ENCODE results near the gene CCDC116. TPM values are rescaled to one million over a fixed set of nuclear protein-coding genes. Genes with fewer than 3 reads are reported as not detected.

The CCDC116 gene
- polyA plus RNA-seq, 1 experiment, result 0.06 TPM

GRCh38 chr22:21633481-21633880 lies 921 bp downstream of the CCDC116 start:
- POLR2A ChIA-PET, result no interaction called here
- CTCF ChIA-PET, result no interaction called here

GRCh38 chr22:21634081-21634480 lies 1.5 kb downstream of the CCDC116 start:
- H3K27me3 ChIP-seq (ENCODE audit: control insufficient read depth, insufficient read depth, low read length), result no peaks in the 10 kb centered on the region
- DNase-seq (ENCODE audit: low read depth, low spot score), result no peak
- ChIA-PET CTCF (no interaction called here), POLR2A (no interaction called here)
- H3K27ac ChIP-seq (ENCODE audit: low read depth, low read length), result no peak overlapping the region
- no peak overlapping the region for H3K4me3 ChIP-seq (ENCODE audit: low read depth, low read length)
- TF ChIP-seq CTCF (IDR thresholded peaks at IDR 0.05; ENCODE audit: low read depth, low read length), result no peak
- H3K9me3 ChIP-seq (ENCODE audit: control insufficient read depth, insufficient read depth, low read length), result peaks cover 3% of the 10 kb centered on the region; the same call in 1 of the 2 replicates

More at GRCh38 chr22:21633481-21633880, 921 bp downstream of the CCDC116 start:
- H3K27me3 ChIP-seq (ENCODE audit: control insufficient read depth, insufficient read depth, low read length), result no peaks in the 10 kb centered on the region
- no peak for TF ChIP-seq CTCF (IDR thresholded peaks at IDR 0.05; ENCODE audit: low read depth, low read length)
- no peak overlapping the region for H3K4me3 ChIP-seq (ENCODE audit: low read depth, low read length)
- H3K9me3 ChIP-seq (ENCODE audit: control insufficient read depth, insufficient read depth, low read length), result peaks cover 3% of the 10 kb centered on the region; the same call in 1 of the 2 replicates
- H3K27ac ChIP-seq (ENCODE audit: low read depth, low read length), result no peak overlapping the region
- DNase-seq (ENCODE audit: low read depth, low spot score), result no peak

GRCh38 chr22:21634844-21635243 lies 2.3 kb downstream of the CCDC116 start:
- CTCF ChIA-PET, result interaction anchor here (1.6 kb wide), 1 partner anchor 12 kb away, joined by 5 read pairs; no protein-coding TSS in a partner anchor
- no peak for DNase-seq (ENCODE audit: low read depth, low spot score)
- Histone ChIP-seq H3K9me3 (ENCODE audit: control insufficient read depth, insufficient read depth, low read length) (peaks cover 3% of the 10 kb centered on the region; the same call in 1 of the 2 replicates), H3K27me3 (ENCODE audit: control insufficient read depth, insufficient read depth, low read length) (no peaks in the 10 kb centered on the region), H3K27ac (ENCODE audit: low read depth, low read length) (no peak overlapping the region), H3K4me3 (ENCODE audit: low read depth, low read length) (no peak overlapping the region)
- POLR2A ChIA-PET, result no interaction called here
- no peak for TF ChIP-seq CTCF (IDR thresholded peaks at IDR 0.05; ENCODE audit: low read depth, low read length)

GRCh38 chr22:21635771-21636510 lies 3.4 kb downstream of the CCDC116 start:
- CTCF ChIA-PET, result interaction anchor here (1.6 kb wide), 1 partner anchor 11 kb away, joined by 5 read pairs; no protein-coding TSS in a partner anchor

More at GRCh38 chr22:21635771-21636510, 3.4 kb downstream of the CCDC116 start:
- POLR2A ChIA-PET, result no interaction called here
- H3K27ac ChIP-seq (ENCODE audit: low read depth, low read length), result no peak overlapping the region
- H3K4me3 ChIP-seq (ENCODE audit: low read depth, low read length), result no peak overlapping the region
- no peaks in the 10 kb centered on the region for H3K27me3 ChIP-seq (ENCODE audit: control insufficient read depth, insufficient read depth, low read length)
- H3K9me3 ChIP-seq (ENCODE audit: control insufficient read depth, insufficient read depth, low read length), result peaks cover 3% of the 10 kb centered on the region; the same call in 1 of the 2 replicates
- no peak for TF ChIP-seq CTCF (IDR thresholded peaks at IDR 0.05; ENCODE audit: low read depth, low read length)
- DNase-seq (ENCODE audit: low read depth, low spot score), result no peak
